HG02973 (cell line): ENCODE measurements around the gene GPRIN2.
A peak's percentile ranks its signal among the peaks of the same experiment; 100 is the strongest.
"Not testable (repeated sequence)": the region's sequence is repeated elsewhere in the genome, so short reads cannot be mapped to it uniquely, and the experiment has no call there.

ENCODE experiments used
- ATAC-seq: cut with Tn5 transposase; IDR thresholded peaks from one replicate; pipeline ENCODE4 v1.9.1; 2021; ENCODE audit warnings: moderate library complexity; ENCODE audit not compliant: unreplicated experiment

GPRIN2 gene

GRCh38 chr10:46556515-46557318, at the start of gene GPRIN2:
Gene GPRIN2 (minus strand): TSS chr10:46556658. CDS start chr10:46550736, 5,922 bp downstream.
- no peak for ATAC-seq

GRCh38 chr10:46600516-46600915, 44.1 kb upstream of the GPRIN2 start:
- not testable (repeated sequence) for ATAC-seq

- peak; percentile 70 for ATAC-seq
Measured at GRCh38 chr10:46597616-46598246, 41.3 kb upstream of the GPRIN2 start.

GRCh38 chr10:46596570-46596969, 40.1 kb upstream of the GPRIN2 start:
- ATAC-seq = not testable (repeated sequence)

- not testable (repeated sequence) for ATAC-seq
Measured at GRCh38 chr10:46594453-46595063, 38.1 kb upstream of the GPRIN2 start.

GRCh38 chr10:46593307-46593706, 36.8 kb upstream of the GPRIN2 start:
- not testable (repeated sequence) for ATAC-seq

- ATAC-seq = not testable (repeated sequence)
Measured at GRCh38 chr10:46591053-46591452, 34.6 kb upstream of the GPRIN2 start.

GRCh38 chr10:46589589-46589988, 33.1 kb upstream of the GPRIN2 start:
- not testable (repeated sequence) for ATAC-seq

- not testable (repeated sequence) for ATAC-seq
Measured at GRCh38 chr10:46588221-46588620, 31.8 kb upstream of the GPRIN2 start.

- ATAC-seq = not testable (repeated sequence)
Measured at GRCh38 chr10:46587546-46587945, 31.1 kb upstream of the GPRIN2 start.

GRCh38 chr10:46585246-46585645, 28.8 kb upstream of the GPRIN2 start:
- not testable (repeated sequence) for ATAC-seq

- not testable (repeated sequence) for ATAC-seq
Measured at GRCh38 chr10:46584196-46584595, 27.7 kb upstream of the GPRIN2 start.

- not testable (repeated sequence) for ATAC-seq
Measured at GRCh38 chr10:46582568-46582967, 26.1 kb upstream of the GPRIN2 start.

- ATAC-seq = not testable (repeated sequence)
Measured at GRCh38 chr10:46581997-46582396, 25.5 kb upstream of the GPRIN2 start.

GRCh38 chr10:46579378-46579777, 22.9 kb upstream of the GPRIN2 start:
- ATAC-seq = not testable (repeated sequence)

- not testable (repeated sequence) for ATAC-seq
Measured at GRCh38 chr10:46578474-46579178, 22.2 kb upstream of the GPRIN2 start, which contains the start of gene SYT15. Gene SYT15 (plus strand): TSS chr10:46579128. CDS start chr10:46579169, 41 bp downstream.

- ATAC-seq = not testable (repeated sequence)
Measured at GRCh38 chr10:46577624-46578473, 21.4 kb upstream of the GPRIN2 start.

GRCh38 chr10:46573884-46574283, 17.4 kb upstream of the GPRIN2 start:
- ATAC-seq = not testable (repeated sequence)

- not testable (repeated sequence) for ATAC-seq
Measured at GRCh38 chr10:46573314-46573713, 16.9 kb upstream of the GPRIN2 start.

GRCh38 chr10:46572765-46573164, 16.3 kb upstream of the GPRIN2 start:
- not testable (repeated sequence) for ATAC-seq
